ENCODE results near the gene AQP5. TPM values are rescaled to one million over a fixed set of nuclear protein-coding genes. Genes with fewer than 3 reads are reported as not detected.
"Not testable (repeated sequence)": the region's sequence is repeated elsewhere in the genome, so short reads cannot be mapped to it uniquely, and the experiment has no call there.

The AQP5 gene
- total RNA-seq, 2 donors from 2014 or later, result 0.42 to 0.54 TPM

GRCh38 chr12:49982246-49983087 lies 20.8 kb downstream of the AQP5 start:
- TF ChIP-seq CTCF (IDR thresholded peaks at IDR 0.05), result no peak
- DNase-seq (ENCODE audit: low spot score), result no peak
- H3K36me3 ChIP-seq, result no peaks in the 10 kb centered on the region
- no peak for ATAC-seq (ENCODE audit: insufficient number of reproducible peaks, low FRiP score, low read depth)
- H3K27ac ChIP-seq, result no peak overlapping the region
- no peaks in the 10 kb centered on the region for H3K9me3 ChIP-seq
- no peak overlapping the region for H3K4me3 ChIP-seq
- H3K27me3 ChIP-seq (replicated peaks; ENCODE audit: insufficient read depth), result no peaks in the 10 kb centered on the region
- peaks cover 3 to 11% of the 10 kb centered on the region in 2 donors for H3K4me1 ChIP-seq (ENCODE audit: control insufficient read depth in 1 of 2, low read depth in 2 of 2)

GRCh38 chr12:49983892-49984291 lies 22.2 kb downstream of the AQP5 start:
- peak; percentile 24 for ATAC-seq (ENCODE audit: insufficient number of reproducible peaks, low FRiP score, low read depth)
- no peak for DNase-seq (ENCODE audit: low spot score)
- no peak overlapping the region for H3K4me3 ChIP-seq

GRCh38 chr12:49984476-49985359 lies 23.0 kb downstream of the AQP5 start:
- DNase-seq (ENCODE audit: low spot score), result no peak
- TF ChIP-seq CTCF (IDR thresholded peaks at IDR 0.05), result no peak
- Histone ChIP-seq H3K27me3 (replicated peaks; ENCODE audit: insufficient read depth) (no peaks in the 10 kb centered on the region), H3K27ac (no peak overlapping the region), H3K36me3 (no peaks in the 10 kb centered on the region), H3K4me3 (no peak overlapping the region), H3K4me1 (ENCODE audit: control insufficient read depth in 1 of 2, low read depth in 2 of 2) (peaks cover 3 to 11% of the 10 kb centered on the region in 2 donors), H3K9me3 (no peaks in the 10 kb centered on the region)
- ATAC-seq (ENCODE audit: insufficient number of reproducible peaks, low FRiP score, low read depth), result no peak

More at GRCh38 chr12:49983892-49984291, 22.2 kb downstream of the AQP5 start:
- no peaks in the 10 kb centered on the region for H3K27me3 ChIP-seq (replicated peaks; ENCODE audit: insufficient read depth)
- H3K4me1 ChIP-seq (ENCODE audit: control insufficient read depth in 1 of 2, low read depth in 2 of 2), result peaks cover 3 to 11% of the 10 kb centered on the region in 2 donors
- no peak overlapping the region for H3K27ac ChIP-seq
- TF ChIP-seq CTCF (IDR thresholded peaks at IDR 0.05), result no peak
- no peaks in the 10 kb centered on the region for H3K36me3 ChIP-seq
- no peaks in the 10 kb centered on the region for H3K9me3 ChIP-seq

- peaks cover 3 to 11% of the 10 kb centered on the region in 2 donors for H3K4me1 ChIP-seq (ENCODE audit: control insufficient read depth in 1 of 2, low read depth in 2 of 2)
- H3K9me3 ChIP-seq, result no peaks in the 10 kb centered on the region
- ATAC-seq (ENCODE audit: insufficient number of reproducible peaks, low FRiP score, low read depth) (no peak), DNase-seq (ENCODE audit: low spot score) (no peak)
- TF ChIP-seq CTCF (IDR thresholded peaks at IDR 0.05), result no peak
- H3K4me3 ChIP-seq, result no peak overlapping the region
- no peak overlapping the region for H3K27ac ChIP-seq
- no peaks in the 10 kb centered on the region for H3K27me3 ChIP-seq (replicated peaks; ENCODE audit: insufficient read depth)
- H3K36me3 ChIP-seq, result no peaks in the 10 kb centered on the region
Measured at GRCh38 chr12:49985981-49986380, 24.3 kb downstream of the AQP5 start.

- ATAC-seq (ENCODE audit: insufficient number of reproducible peaks, low FRiP score, low read depth); DNase-seq (ENCODE audit: low spot score); H3K9me3 ChIP-seq; H3K36me3 ChIP-seq; H3K4me3 ChIP-seq; H3K27ac ChIP-seq; H3K27me3 ChIP-seq (replicated peaks; ENCODE audit: insufficient read depth): not testable (repeated sequence)
- peaks cover 3 to 11% of the 10 kb centered on the region in 2 donors for H3K4me1 ChIP-seq (ENCODE audit: control insufficient read depth in 1 of 2, low read depth in 2 of 2)
Measured at GRCh38 chr12:49986476-49986875, 24.8 kb downstream of the AQP5 start.

All from thoracic aorta (tissue), 2 donors.